PC-9 (cell line): Measurements from ENCODE around the gene SIAH3. TPM values are rescaled to one million over a fixed set of nuclear protein-coding genes. Genes with fewer than 3 reads are reported as not detected.

Experiments
- BruUV-seq: library from RNA; stranded (reverse); fragments of 400-500 nt; replicated peaks from 2 replicates; lab custom pipeline; 2021; lab: Mats Ljungman, UMichigan
- CTCF ChIA-PET: fragments of 300-600 bp; sonication (Branson Sonifier 250); formaldehyde crosslinking; loops from one replicate; lab custom pipeline; 2022; ENCODE audit warnings: antibody characterized with exemption; lab: Charles Lee
- POLR2A ChIA-PET: fragments of 300-600 bp; sonication (Branson Sonifier 250); formaldehyde crosslinking; loops from one replicate; lab custom pipeline; 2022; ENCODE audit warnings: antibody characterized with exemption; ENCODE audit not compliant: unreplicated experiment; lab: Charles Lee
- DNase-seq, 2 experiments: peaks; one replicate each; pipeline versions ENCODE4 v3.0.0 to v3.0.0-alpha.2; 2015 to 2022; ENCODE audit warnings: mixed read lengths in 1 of 2
- H2AFZ ChIP-seq: fragments of 200-600 bp; sonication (generic); 2 replicates; pipeline ENCODE4 v1.8.1; 2017; ENCODE audit warnings: antibody characterized with exemption
- H3F3A ChIP-seq: fragments of 200-600 bp; sonication (generic); 2 replicates; pipeline ENCODE4 v1.8.1; 2017; ENCODE audit warnings: antibody characterized with exemption, mild to moderate bottlenecking, low read depth; ENCODE audit not compliant: insufficient read depth
- H3K27ac ChIP-seq: fragments of 200-600 bp; sonication (generic); 2 replicates; pipeline ENCODE4 v1.6.1; 2016; ENCODE audit warnings: mixed run types
- H3K27me3 ChIP-seq: fragments of 200-600 bp; sonication (generic); 2 replicates; pipeline ENCODE4 v1.6.1; 2016; ENCODE audit warnings: low read depth, mixed run types; ENCODE audit not compliant: insufficient read depth
- H3K36me3 ChIP-seq: fragments of 200-600 bp; sonication (generic); 2 replicates; pipeline ENCODE4 v1.6.1; 2016; ENCODE audit warnings: low read depth, mixed run types
- H3K4me1 ChIP-seq: fragments of 200-600 bp; sonication (generic); replicated peaks from 2 replicates; pipeline ENCODE4 v1.6.1; 2016; ENCODE audit warnings: mixed run types; ENCODE audit not compliant: insufficient read depth
- H3K4me2 ChIP-seq: fragments of 200-600 bp; sonication (generic); 2 replicates; pipeline ENCODE4 v1.6.1; 2017; ENCODE audit warnings: mixed run types
- H3K4me3 ChIP-seq: fragments of 200-600 bp; sonication (generic); 2 replicates; pipeline ENCODE4 v1.6.1; 2016; ENCODE audit warnings: mixed run types
- H3K79me2 ChIP-seq: fragments of 200-600 bp; sonication (generic); 2 replicates; pipeline ENCODE4 v1.6.1; 2017; ENCODE audit warnings: low read depth, mixed run types
- H3K9me2 ChIP-seq: fragments of 200-600 bp; sonication (generic); 2 replicates; pipeline ENCODE4 v1.8.1; 2017; ENCODE audit warnings: mild to moderate bottlenecking; ENCODE audit not compliant: insufficient read depth
- H3K9me3 ChIP-seq: fragments of 200-600 bp; sonication (generic); 2 replicates; pipeline ENCODE4 v1.8.1; 2016; ENCODE audit warnings: low read depth; ENCODE audit not compliant: insufficient read depth
- H4K20me1 ChIP-seq: fragments of 200-600 bp; sonication (generic); 2 replicates; pipeline ENCODE4 v1.8.1; 2017; ENCODE audit not compliant: insufficient read depth
- CTCF ChIP-seq: fragments of 200-600 bp; sonication (generic); conservative IDR thresholded peaks from 2 replicates; pipeline ENCODE4 v1.6.1; 2017; ENCODE audit warnings: mixed run types, antibody characterized with exemption, mild to moderate bottlenecking, moderate library complexity
- EZH2 ChIP-seq: fragments of 200-600 bp; sonication (generic); IDR thresholded peaks from 2 replicates; pipeline ENCODE4 v1.8.0; 2017; ENCODE audit warnings: antibody characterized with exemption, low read depth
- intact Hi-C: fragments of 100-400 bp; cut with micrococcal nuclease; formaldehyde crosslinking; loops from one replicate; pipeline ENCODE4 v1.10.0; 2022; ENCODE audit not compliant: unreplicated experiment
- total RNA-seq: library from RNA; stranded (reverse); gene quantifications from 2 replicates; pipeline ENCODE4 v1.2.3, GENCODE V29; 2021

The SIAH3 gene
- total RNA-seq, 1 experiment from 2014 or later: not detected

GRCh38 chr13:45852494-45852893 is 941 bp upstream of the SIAH3 start:
- no peaks in the 10 kb centered on the region; the same call in 1 of the 2 replicates for H3K9me2 ChIP-seq
- POLR2A ChIA-PET: no interaction called here
- no TSS peak for BruUV-seq
- DNase-seq: no peak
- no peaks in the 10 kb centered on the region for H3K36me3 ChIP-seq
- no peaks in the 10 kb centered on the region for H3F3A ChIP-seq
- intact Hi-C loops: no loop called here
- H3K79me2 ChIP-seq: no peaks in the 10 kb centered on the region
- H2AFZ ChIP-seq: no peak overlapping the region
- peaks cover 3% of the 10 kb centered on the region for H3K9me3 ChIP-seq
- H3K27ac ChIP-seq: no peak overlapping the region
- H3K4me3 ChIP-seq: no peak overlapping the region
- H4K20me1 ChIP-seq: no peaks in the 10 kb centered on the region
- peaks cover 64% of the 10 kb centered on the region for H3K27me3 ChIP-seq
- no peak for TF ChIP-seq EZH2
- no peak for TF ChIP-seq CTCF
- no peaks in the 10 kb centered on the region for H3K4me1 ChIP-seq
- no peak overlapping the region for H3K4me2 ChIP-seq
- CTCF ChIA-PET: no interaction called here

GRCh38 chr13:45851956-45852355 is 403 bp upstream of the SIAH3 start:
- no peaks in the 10 kb centered on the region for H3K4me1 ChIP-seq
- H3K4me3 ChIP-seq: no peak overlapping the region
- ChIA-PET POLR2A (no interaction called here), CTCF (no interaction called here)
- H3F3A ChIP-seq: no peaks in the 10 kb centered on the region
- no peaks in the 10 kb centered on the region for H4K20me1 ChIP-seq
- no peak for DNase-seq
- no peak overlapping the region for H3K4me2 ChIP-seq
- H3K36me3 ChIP-seq: no peaks in the 10 kb centered on the region
- H3K27me3 ChIP-seq: peaks cover 65% of the 10 kb centered on the region
- intact Hi-C loops: no loop called here
- no peaks in the 10 kb centered on the region for H3K79me2 ChIP-seq
- H3K9me3 ChIP-seq: peaks cover 3% of the 10 kb centered on the region
- no TSS peak for BruUV-seq
- TF ChIP-seq CTCF (no peak), EZH2 (no peak)
- H2AFZ ChIP-seq: no peak overlapping the region
- H3K27ac ChIP-seq: no peak overlapping the region
- no peaks in the 10 kb centered on the region; the same call in 1 of the 2 replicates for H3K9me2 ChIP-seq

GRCh38 chr13:45850027-45850613 is 1.4 kb downstream of the SIAH3 start:
- ChIA-PET POLR2A (no interaction called here), CTCF (no interaction called here)
- intact Hi-C loops: no loop called here
- H2AFZ ChIP-seq: no peak overlapping the region
- no peak for DNase-seq
- no peaks in the 10 kb centered on the region for H4K20me1 ChIP-seq
- H3K4me2 ChIP-seq: no peak overlapping the region
- no peaks in the 10 kb centered on the region; the same call in 1 of the 2 replicates for H3K9me2 ChIP-seq
- H3K27ac ChIP-seq: no peak overlapping the region
- no peaks in the 10 kb centered on the region for H3K79me2 ChIP-seq
- H3K9me3 ChIP-seq: peaks cover 3% of the 10 kb centered on the region
- H3K4me3 ChIP-seq: no peak overlapping the region
- no peaks in the 10 kb centered on the region for H3F3A ChIP-seq
- no TSS peak for BruUV-seq
- no peaks in the 10 kb centered on the region for H3K4me1 ChIP-seq
- peaks cover 81% of the 10 kb centered on the region for H3K27me3 ChIP-seq
- H3K36me3 ChIP-seq: no peaks in the 10 kb centered on the region
- TF ChIP-seq CTCF (no peak), EZH2 (no peak)
